K562 (cell line): ENCODE measurements around the gene PIH1D1. TPM values are rescaled to one million over a fixed set of nuclear protein-coding genes. Genes with fewer than 3 reads are reported as not detected.

Experiments
- CBX1 ChIP-seq: sonication (generic); IDR thresholded peaks from 2 replicates; pipeline ENCODE4 v1.6.1; 2016; ENCODE audit warnings: antibody characterized with exemption, low read depth, mild to moderate bottlenecking
- CHD1 ChIP-seq: fragments of 200-600 bp; sonication (generic); IDR thresholded peaks from one replicate; pipeline ENCODE4 v1.6.1; 2012; ENCODE audit warnings: mild to moderate bottlenecking, moderate library complexity, low read length, inconsistent platforms
- FOS ChIP-seq: IDR thresholded peaks from 3 replicates; pipeline ENCODE4 v1.6.1; 2011; ENCODE audit not compliant: insufficient read length; ENCODE audit errors: extremely low read depth
- FOXK2 ChIP-seq, 2 experiments: fragments of 450-650 bp; IDR thresholded peaks in 1 of 2; conservative IDR thresholded peaks in 1 of 2; 2 replicates each; pipeline ENCODE4 v1.6.1; 2016; ENCODE audit warnings: low read depth in 2 of 2, mild to moderate bottlenecking in 1 of 2
- FUS ChIP-seq: fragments of 200-400 bp; formaldehyde crosslinking; optimal IDR thresholded peaks from 2 replicates; pipeline ENCODE3; 2017; ENCODE audit warnings: low read depth, low read length
- GABPB2 ChIP-seq: fragments of 250-450 bp; sonication (Bioruptor Pico); conservative IDR thresholded peaks from 2 replicates; pipeline ENCODE4 v1.5.1; 2021; ENCODE audit warnings: mild to moderate bottlenecking
- HCFC1 ChIP-seq: IDR thresholded peaks from 2 replicates; pipeline ENCODE4 v1.6.1; 2012; ENCODE audit warnings: low read depth, low read length, improper control_type of control experiment
- HNRNPK ChIP-seq: fragments of 200-400 bp; formaldehyde crosslinking; IDR thresholded peaks from one replicate; pipeline ENCODE4 v1.6.1; 2018; ENCODE audit warnings: mild to moderate bottlenecking, low read depth, low read length; ENCODE audit not compliant: poor library complexity, severe bottlenecking
- PCBP1 ChIP-seq: fragments of 200-400 bp; formaldehyde crosslinking; IDR thresholded peaks from 2 replicates; pipeline ENCODE4 v1.6.1; 2018; ENCODE audit warnings: mild to moderate bottlenecking, low read depth, low read length; ENCODE audit not compliant: poor library complexity, severe bottlenecking
- SP2 ChIP-seq: IDR thresholded peaks from 2 replicates; pipeline ENCODE4 v1.6.1; 2011; ENCODE audit warnings: mild to moderate bottlenecking, low read depth, low read length, moderate library complexity; ENCODE audit not compliant: poor library complexity, severe bottlenecking; ENCODE audit errors: extremely low read depth
- TCF15 ChIP-seq: fragments of 250-450 bp; sonication (Bioruptor Pico); IDR thresholded peaks from 2 replicates; pipeline ENCODE4 v1.8.0; 2022; ENCODE audit warnings: moderate library complexity, mild to moderate bottlenecking, inconsistent platforms
- U2AF2 ChIP-seq: fragments of 200-400 bp; formaldehyde crosslinking; optimal IDR thresholded peaks from 2 replicates; pipeline ENCODE3; 2017; ENCODE audit warnings: low read depth, mild to moderate bottlenecking, low read length
- ZBED1 ChIP-seq: IDR thresholded peaks from 2 replicates; pipeline ENCODE4 v1.6.1; 2014
- ZBTB1 ChIP-seq: sonication (generic); formaldehyde crosslinking; IDR thresholded peaks from 2 replicates; pipeline ENCODE4 v1.8.1; 2023; ENCODE audit warnings: missing genetic modification reagents, low read depth, mild to moderate bottlenecking, borderline replicate concordance
- ZFP30 ChIP-seq: fragments of 250-450 bp; sonication (Bioruptor Pico); IDR thresholded peaks from 2 replicates; pipeline ENCODE4 v1.8.0; 2022; ENCODE audit warnings: moderate library complexity, mild to moderate bottlenecking, inconsistent platforms, borderline replicate concordance
- ZNF436 ChIP-seq: fragments of 250-450, 450-650 bp; sonication (Bioruptor Pico); formaldehyde crosslinking; IDR thresholded peaks from 2 replicates; pipeline ENCODE4 v1.7.0; 2020; ENCODE audit warnings: mild to moderate bottlenecking
- polyA plus RNA-seq, 8 experiments: library from polyadenylated mRNA; depleted of rRNA in 4 of 8; stranded (reverse) in 5 of 8; unstranded in 3 of 8; fragments of >200 nt; fragmentation: Nextera tagmentation in 2 of 8; fragmentation: Illumina TruSeq in 1 of 8; extraction: Ambion mirVana in 2 of 8; extraction: Trizol in 1 of 8; gene quantifications; 2 replicates each; pipeline versions ENCODE4 v1.2.1 to v1.2.3, GENCODE V29; 2011 to 2014; ENCODE audit warnings: inconsistent platforms in 1 of 8, missing spikeins in 1 of 8
- total RNA-seq, 7 experiments: library from RNA; depleted of rRNA in 6 of 7; stranded (reverse); fragments of >200 nt in 6 of 7; fragmentation: Illumina TruSeq in 2 of 7; extraction: Trizol in 2 of 7; gene quantifications; 2 replicates each; pipeline versions ENCODE4 v1.2.1 to v1.2.3, GENCODE V29; 2011 to 2021; ENCODE audit warnings: low replicate concordance in 1 of 7
- TF ChIP-seq, protein P1 (sequence below): IDR thresholded peaks from 3 replicates; pipeline ENCODE4 v1.6.1; 2011; ENCODE audit warnings: borderline replicate concordance, mild to moderate bottlenecking; ENCODE audit not compliant: insufficient read length, insufficient read depth
- TF ChIP-seq, protein P2 (sequence below): fragments of 450-650 bp; IDR thresholded peaks from 2 replicates; pipeline ENCODE4 v1.7.1; 2018; ENCODE audit warnings: mild to moderate bottlenecking, low read depth; ENCODE audit not compliant: partially characterized antibody
- TF ChIP-seq, protein P3 (sequence below), 2 experiments: fragments of 450-650 bp in 1 of 2; sonication (generic) in 1 of 2; formaldehyde crosslinking in 1 of 2; IDR thresholded peaks in 1 of 2; conservative IDR thresholded peaks in 1 of 2; 2 replicates each; pipeline versions ENCODE4 v1.6.1 to v1.8.1; 2016 to 2023; ENCODE audit warnings: mild to moderate bottlenecking in 2 of 2, moderate library complexity in 2 of 2, inconsistent platforms in 1 of 2, missing genetic modification reagents in 1 of 2

Gene PIH1D1
- total and polyA plus RNA-seq, 9 of the 15 experiments (the other 6 are each of a cell fraction or from before 2014, with no cell fraction given): 26.5 to 224 (median 137) TPM

- TF ChIP-seq HNRNPK (no peak), HCFC1 (0 out of 2 replicates have a peak, but pooled peaks have one; percentile 5), ZBTB1 (CRISPR knock-in tag) (no peak), TCF15 (no peak), FOS (no peak), CHD1 (no peak), GABPB2 (CRISPR knock-in tag) (no peak), FUS (no peak), CBX1 (no peak), FOXK2 (conservative IDR thresholded peaks at IDR 0.05 in 1 of 2, IDR thresholded peaks at IDR 0.05 in 1 of 2; ENCODE audit: low read depth in 2 of 2) (peak; percentile 56 to 58; a peak in 3 of 4 replicates), ZNF436 (CRISPR knock-in tag) (no peak), PCBP1 (no peak), ZFP30 (CRISPR knock-in tag) (no peak), U2AF2 (no peak), SP2 (no peak), ZBED1 (no peak)
- TF ChIP-seq, protein P1, sequence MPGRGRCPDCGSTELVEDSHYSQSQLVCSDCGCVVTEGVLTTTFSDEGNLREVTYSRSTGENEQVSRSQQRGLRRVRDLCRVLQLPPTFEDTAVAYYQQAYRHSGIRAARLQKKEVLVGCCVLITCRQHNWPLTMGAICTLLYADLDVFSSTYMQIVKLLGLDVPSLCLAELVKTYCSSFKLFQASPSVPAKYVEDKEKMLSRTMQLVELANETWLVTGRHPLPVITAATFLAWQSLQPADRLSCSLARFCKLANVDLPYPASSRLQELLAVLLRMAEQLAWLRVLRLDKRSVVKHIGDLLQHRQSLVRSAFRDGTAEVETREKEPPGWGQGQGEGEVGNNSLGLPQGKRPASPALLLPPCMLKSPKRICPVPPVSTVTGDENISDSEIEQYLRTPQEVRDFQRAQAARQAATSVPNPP: no peak
- TF ChIP-seq, protein P2, sequence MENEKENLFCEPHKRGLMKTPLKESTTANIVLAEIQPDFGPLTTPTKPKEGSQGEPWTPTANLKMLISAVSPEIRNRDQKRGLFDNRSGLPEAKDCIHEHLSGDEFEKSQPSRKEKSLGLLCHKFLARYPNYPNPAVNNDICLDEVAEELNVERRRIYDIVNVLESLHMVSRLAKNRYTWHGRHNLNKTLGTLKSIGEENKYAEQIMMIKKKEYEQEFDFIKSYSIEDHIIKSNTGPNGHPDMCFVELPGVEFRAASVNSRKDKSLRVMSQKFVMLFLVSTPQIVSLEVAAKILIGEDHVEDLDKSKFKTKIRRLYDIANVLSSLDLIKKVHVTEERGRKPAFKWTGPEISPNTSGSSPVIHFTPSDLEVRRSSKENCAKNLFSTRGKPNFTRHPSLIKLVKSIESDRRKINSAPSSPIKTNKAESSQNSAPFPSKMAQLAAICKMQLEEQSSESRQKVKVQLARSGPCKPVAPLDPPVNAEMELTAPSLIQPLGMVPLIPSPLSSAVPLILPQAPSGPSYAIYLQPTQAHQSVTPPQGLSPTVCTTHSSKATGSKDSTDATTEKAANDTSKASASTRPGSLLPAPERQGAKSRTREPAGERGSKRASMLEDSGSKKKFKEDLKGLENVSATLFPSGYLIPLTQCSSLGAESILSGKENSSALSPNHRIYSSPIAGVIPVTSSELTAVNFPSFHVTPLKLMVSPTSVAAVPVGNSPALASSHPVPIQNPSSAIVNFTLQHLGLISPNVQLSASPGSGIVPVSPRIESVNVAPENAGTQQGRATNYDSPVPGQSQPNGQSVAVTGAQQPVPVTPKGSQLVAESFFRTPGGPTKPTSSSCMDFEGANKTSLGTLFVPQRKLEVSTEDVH: no peak
- TF ChIP-seq, protein P3, sequence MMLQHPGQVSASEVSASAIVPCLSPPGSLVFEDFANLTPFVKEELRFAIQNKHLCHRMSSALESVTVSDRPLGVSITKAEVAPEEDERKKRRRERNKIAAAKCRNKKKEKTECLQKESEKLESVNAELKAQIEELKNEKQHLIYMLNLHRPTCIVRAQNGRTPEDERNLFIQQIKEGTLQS (IDR thresholded peaks at IDR 0.05): no peak
- TF ChIP-seq, protein P3 (CRISPR knock-in tag; conservative IDR thresholded peaks at IDR 0.05): no peak
Measured at GRCh38 chr19:49409441-49410029, 42.1 kb downstream of the PIH1D1 start (continued).
